GM19467 (cell line): Measurements from ENCODE around the gene COQ10A.

Experiments
- ATAC-seq: cut with Tn5 transposase; IDR thresholded peaks from one replicate; pipeline ENCODE4 v1.9.1; 2021; ENCODE audit warnings: mild to moderate bottlenecking, moderate library complexity; ENCODE audit not compliant: unreplicated experiment

The COQ10A gene

GRCh38 chr12:56308714-56309113 is 42.0 kb downstream of the COQ10A start:
- ATAC-seq: no peak

GRCh38 chr12:56311003-56311402 is 44.3 kb downstream of the COQ10A start:
- no peak for ATAC-seq

GRCh38 chr12:56315249-56315621 is 48.5 kb downstream of the COQ10A start:
- ATAC-seq: no peak

GRCh38 chr12:56315622-56316473 is 49.1 kb downstream of the COQ10A start, which contains the start of gene CNPY2:
CNPY2 (minus strand) TSS chr12:56315988; CDS start chr12:56315217, 771 bp downstream.
- peak; percentile 88 for ATAC-seq

- ATAC-seq: no peak
Observed at GRCh38 chr12:56317675-56318074, 50.9 kb downstream of the COQ10A start.
